OCI-LY1 (cell line): Measurements from ENCODE around the gene DMKN.
"Not testable (repeated sequence)": the region's sequence is repeated elsewhere in the genome, so short reads cannot be mapped to it uniquely, and the experiment has no call there.

Experiments used
- H2AFZ ChIP-seq: fragments of 200-600 bp; sonication (generic), shearing (Covaris generic); 2 replicates; pipeline ENCODE4 v1.6.0; 2014; ENCODE audit warnings: antibody characterized with exemption, mild to moderate bottlenecking, low read length
- H3F3A ChIP-seq: fragments of 200-600 bp; sonication (generic), shearing (Covaris generic); 2 replicates; pipeline ENCODE4 v1.6.0; 2014; ENCODE audit warnings: mild to moderate bottlenecking, antibody characterized with exemption, low read length, moderate library complexity; ENCODE audit not compliant: insufficient read depth
- H3K27ac ChIP-seq: fragments of 200-600 bp; sonication (generic); 2 replicates; pipeline ENCODE4 v1.5.1; 2014; ENCODE audit warnings: low read length, mixed run types, mild to moderate bottlenecking, low read depth; ENCODE audit not compliant: poor library complexity, severe bottlenecking
- H3K27me3 ChIP-seq: fragments of 200-600 bp; sonication (generic); 2 replicates; pipeline ENCODE4 v1.6.0; 2014; ENCODE audit warnings: antibody characterized with exemption, mild to moderate bottlenecking, low read length, moderate library complexity; ENCODE audit not compliant: insufficient read depth
- H3K36me3 ChIP-seq: fragments of 200-600 bp; sonication (generic); 2 replicates; pipeline ENCODE4 v1.6.1; 2014; ENCODE audit warnings: mild to moderate bottlenecking, antibody characterized with exemption, low read length, moderate library complexity, mixed read lengths; ENCODE audit not compliant: insufficient read depth
- H3K4me1 ChIP-seq: fragments of 200-600 bp; sonication (generic); 2 replicates; pipeline ENCODE4 v1.5.1; 2014; ENCODE audit warnings: mild to moderate bottlenecking, low read length, moderate library complexity; ENCODE audit not compliant: insufficient read depth, severe bottlenecking
- H3K4me2 ChIP-seq: fragments of 200-600 bp; sonication (generic), shearing (Covaris generic); 2 replicates; pipeline ENCODE4 v1.6.1; 2014; ENCODE audit warnings: low read length
- H3K4me3 ChIP-seq: fragments of 200-600 bp; sonication (generic); 2 replicates; pipeline ENCODE4 v1.5.1; 2014; ENCODE audit warnings: low read length, low read depth, mild to moderate bottlenecking, mixed read lengths; ENCODE audit not compliant: poor library complexity, severe bottlenecking
- H3K79me2 ChIP-seq: fragments of 200-600 bp; shearing (Covaris generic); 2 replicates; pipeline ENCODE4 v1.6.1; 2016; ENCODE audit warnings: mixed run types, low read length, mixed read lengths; ENCODE audit not compliant: insufficient read depth
- H3K9ac ChIP-seq: fragments of 200-600 bp; sonication (generic), shearing (Covaris generic); 2 replicates; pipeline ENCODE4 v1.6.1; 2014; ENCODE audit warnings: mild to moderate bottlenecking, low read length, mixed read lengths
- H3K9me2 ChIP-seq: fragments of 200-600 bp; sonication (generic), shearing (Covaris generic); 2 replicates; pipeline ENCODE4 v1.6.1; 2014; ENCODE audit warnings: low read depth, mild to moderate bottlenecking, low read length, mixed read lengths
- H3K9me3 ChIP-seq: fragments of 200-600 bp; shearing (Covaris generic); 2 replicates; pipeline ENCODE4 v1.6.1; 2014; ENCODE audit warnings: low read length, mixed read lengths
- H4K20me1 ChIP-seq: fragments of 200-600 bp; sonication (generic), shearing (Covaris generic); 2 replicates; pipeline ENCODE4 v1.6.0; 2016; ENCODE audit warnings: mild to moderate bottlenecking, low read length; ENCODE audit not compliant: insufficient read depth
- EZH2 ChIP-seq: fragments of 200-600 bp; sonication (generic), shearing (Covaris generic); IDR thresholded peaks from 2 replicates; pipeline ENCODE4 v1.8.0; 2017; ENCODE audit warnings: borderline replicate concordance, mixed run types, mild to moderate bottlenecking, antibody characterized with exemption, low read length, moderate library complexity, mixed read lengths
- TF ChIP-seq, protein P1 (sequence below): fragments of 200-600 bp; sonication (generic), shearing (Covaris generic); IDR thresholded peaks from 2 replicates; pipeline ENCODE4 v1.5.1; 2017; ENCODE audit warnings: mild to moderate bottlenecking, antibody characterized with exemption, low read length, moderate library complexity, mixed read lengths

Gene DMKN

DNA sequence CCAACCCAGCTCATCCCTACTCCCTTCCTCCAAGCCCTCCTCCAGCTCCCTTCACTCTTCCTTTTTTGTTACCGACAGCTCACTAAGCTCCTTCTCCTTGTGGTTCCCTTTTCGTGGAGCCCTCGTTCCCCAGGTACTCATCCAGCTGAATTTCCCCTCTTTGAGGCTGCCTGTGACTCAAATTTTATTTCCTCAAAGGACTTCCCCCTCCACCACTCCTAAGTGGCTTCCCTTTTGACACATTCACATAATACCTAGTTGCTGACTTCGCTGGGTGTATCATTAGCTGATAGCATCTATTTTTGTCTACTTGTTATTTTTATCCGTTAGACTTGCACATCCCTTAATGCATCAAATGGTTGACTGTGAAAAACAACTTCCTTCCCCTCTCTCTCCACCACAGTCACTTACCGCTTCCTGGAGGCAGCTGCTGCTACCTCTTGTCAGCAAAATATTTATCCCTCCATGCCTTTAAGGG, 50.9 kb downstream of the DMKN start:
- H3K79me2 ChIP-seq: no peaks in the 10 kb centered on the region
- no peaks in the 10 kb centered on the region for H3K9me2 ChIP-seq
- H3K4me2 ChIP-seq: no peak overlapping the region
- TF ChIP-seq EZH2: no peak
- TF ChIP-seq, protein P1, sequence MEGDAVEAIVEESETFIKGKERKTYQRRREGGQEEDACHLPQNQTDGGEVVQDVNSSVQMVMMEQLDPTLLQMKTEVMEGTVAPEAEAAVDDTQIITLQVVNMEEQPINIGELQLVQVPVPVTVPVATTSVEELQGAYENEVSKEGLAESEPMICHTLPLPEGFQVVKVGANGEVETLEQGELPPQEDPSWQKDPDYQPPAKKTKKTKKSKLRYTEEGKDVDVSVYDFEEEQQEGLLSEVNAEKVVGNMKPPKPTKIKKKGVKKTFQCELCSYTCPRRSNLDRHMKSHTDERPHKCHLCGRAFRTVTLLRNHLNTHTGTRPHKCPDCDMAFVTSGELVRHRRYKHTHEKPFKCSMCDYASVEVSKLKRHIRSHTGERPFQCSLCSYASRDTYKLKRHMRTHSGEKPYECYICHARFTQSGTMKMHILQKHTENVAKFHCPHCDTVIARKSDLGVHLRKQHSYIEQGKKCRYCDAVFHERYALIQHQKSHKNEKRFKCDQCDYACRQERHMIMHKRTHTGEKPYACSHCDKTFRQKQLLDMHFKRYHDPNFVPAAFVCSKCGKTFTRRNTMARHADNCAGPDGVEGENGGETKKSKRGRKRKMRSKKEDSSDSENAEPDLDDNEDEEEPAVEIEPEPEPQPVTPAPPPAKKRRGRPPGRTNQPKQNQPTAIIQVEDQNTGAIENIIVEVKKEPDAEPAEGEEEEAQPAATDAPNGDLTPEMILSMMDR: no peak
- no peak overlapping the region for H3K27ac ChIP-seq
- H3K36me3 ChIP-seq: no peaks in the 10 kb centered on the region
- H3K9ac ChIP-seq: no peak overlapping the region
- no peak overlapping the region for H2AFZ ChIP-seq
- H3K4me1 ChIP-seq: no peaks in the 10 kb centered on the region
- H3K4me3 ChIP-seq: no peak overlapping the region
- H3K9me3 ChIP-seq: no peaks in the 10 kb centered on the region
- H3F3A ChIP-seq: no peaks in the 10 kb centered on the region
- peaks cover 11% of the 10 kb centered on the region; the same call in 1 of the 2 replicates for H3K27me3 ChIP-seq
- H4K20me1 ChIP-seq: no peaks in the 10 kb centered on the region

DNA sequence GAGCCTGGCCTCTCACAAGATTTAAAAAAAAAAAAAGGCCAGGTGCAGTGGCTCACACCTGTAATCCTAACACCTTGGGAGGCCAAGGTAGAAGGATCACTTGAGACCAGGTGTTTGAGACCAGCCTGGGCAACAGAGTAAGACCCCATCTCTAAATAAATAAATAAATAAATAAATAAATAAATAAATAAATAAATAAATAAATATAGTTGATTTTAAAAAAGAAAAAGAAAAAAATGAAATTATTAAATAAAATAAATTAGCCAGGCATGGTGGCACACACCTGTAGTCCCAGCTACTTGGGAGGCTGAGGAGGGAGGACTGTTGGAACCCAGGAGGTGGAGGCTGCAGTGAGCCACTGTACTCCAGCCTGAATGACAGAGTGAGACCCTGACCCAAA, 51.7 kb downstream of the DMKN start:
- H4K20me1 ChIP-seq, H3K79me2 ChIP-seq, H3K9me2 ChIP-seq, H3K9ac ChIP-seq, H3K4me2 ChIP-seq, H3F3A ChIP-seq, H3K9me3 ChIP-seq, H3K36me3 ChIP-seq, H3K27ac ChIP-seq, H3K4me3 ChIP-seq, H3K4me1 ChIP-seq, H2AFZ ChIP-seq: not testable (repeated sequence)
- peaks cover 11% of the 10 kb centered on the region; the same call in 1 of the 2 replicates for H3K27me3 ChIP-seq

DNA sequence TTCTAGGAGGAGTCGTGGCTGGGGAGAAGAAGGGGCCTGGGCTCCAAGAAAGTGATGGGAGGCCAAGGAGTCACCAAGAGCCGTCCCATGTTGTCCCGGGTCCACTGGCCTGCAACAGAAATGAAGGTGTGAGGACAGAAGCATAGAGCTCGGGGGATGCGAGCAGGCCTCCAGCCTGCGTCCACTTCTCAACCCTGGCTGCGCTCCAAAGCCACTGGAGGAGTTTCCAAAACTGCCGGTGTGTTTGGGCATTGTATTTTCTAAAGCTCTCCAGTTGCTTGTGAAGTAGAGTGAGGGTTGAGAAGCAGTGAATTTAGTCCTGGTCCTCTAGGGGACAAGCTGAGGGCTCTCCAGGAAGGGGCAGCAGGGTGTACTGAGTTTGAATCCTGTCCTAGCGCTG, 52.4 kb downstream of the DMKN start:
- Histone ChIP-seq H3K9ac (no peak overlapping the region), H2AFZ (no peak overlapping the region), H3K27ac (no peak overlapping the region), H3K4me2 (no peak overlapping the region), H4K20me1 (no peaks in the 10 kb centered on the region), H3K9me2 (no peaks in the 10 kb centered on the region), H3F3A (no peaks in the 10 kb centered on the region), H3K36me3 (no peaks in the 10 kb centered on the region), H3K79me2 (no peaks in the 10 kb centered on the region), H3K9me3 (no peaks in the 10 kb centered on the region), H3K4me1 (no peaks in the 10 kb centered on the region), H3K4me3 (no peak overlapping the region), H3K27me3 (peaks cover 11% of the 10 kb centered on the region; the same call in 1 of the 2 replicates)
- TF ChIP-seq, protein P1: no peak
- no peak for TF ChIP-seq EZH2

GRCh38 chr19:35460608-35461007, 52.8 kb downstream of the DMKN start:
- H3K4me3 ChIP-seq: no peak overlapping the region
- H3K9me3 ChIP-seq: no peaks in the 10 kb centered on the region
- no peak overlapping the region for H3K9ac ChIP-seq
- TF ChIP-seq EZH2: no peak
- TF ChIP-seq, protein P1: no peak
- H3K36me3 ChIP-seq: no peaks in the 10 kb centered on the region
- H4K20me1 ChIP-seq: no peaks in the 10 kb centered on the region
- no peaks in the 10 kb centered on the region for H3K4me1 ChIP-seq
- H3K27ac ChIP-seq: no peak overlapping the region
- H3K79me2 ChIP-seq: no peaks in the 10 kb centered on the region
- H3F3A ChIP-seq: no peaks in the 10 kb centered on the region
- H3K9me2 ChIP-seq: no peaks in the 10 kb centered on the region
- peaks cover 11% of the 10 kb centered on the region; the same call in 1 of the 2 replicates for H3K27me3 ChIP-seq
- no peak overlapping the region for H3K4me2 ChIP-seq
- no peak overlapping the region for H2AFZ ChIP-seq
